Stimulated activated naive CD8-positive, alpha-beta T cell treated with anti-CD3 and anti-CD28 coated beads, Interleukin-15, Interleukin-2, amounts not matched to agents 100 U/mL and 50 U/mL, for 24 hours (primary cell): ENCODE results near the gene ETFA.

ENCODE experiments used
- ATAC-seq: fragments of 150-1000 bp; cut with Tn5 transposase; one replicate; pipeline ENCODE4 v1.10.0; 2021
- DNase-seq: peaks from one replicate; pipeline ENCODE4 v3.0.0; 2021

Gene ETFA

DNA sequence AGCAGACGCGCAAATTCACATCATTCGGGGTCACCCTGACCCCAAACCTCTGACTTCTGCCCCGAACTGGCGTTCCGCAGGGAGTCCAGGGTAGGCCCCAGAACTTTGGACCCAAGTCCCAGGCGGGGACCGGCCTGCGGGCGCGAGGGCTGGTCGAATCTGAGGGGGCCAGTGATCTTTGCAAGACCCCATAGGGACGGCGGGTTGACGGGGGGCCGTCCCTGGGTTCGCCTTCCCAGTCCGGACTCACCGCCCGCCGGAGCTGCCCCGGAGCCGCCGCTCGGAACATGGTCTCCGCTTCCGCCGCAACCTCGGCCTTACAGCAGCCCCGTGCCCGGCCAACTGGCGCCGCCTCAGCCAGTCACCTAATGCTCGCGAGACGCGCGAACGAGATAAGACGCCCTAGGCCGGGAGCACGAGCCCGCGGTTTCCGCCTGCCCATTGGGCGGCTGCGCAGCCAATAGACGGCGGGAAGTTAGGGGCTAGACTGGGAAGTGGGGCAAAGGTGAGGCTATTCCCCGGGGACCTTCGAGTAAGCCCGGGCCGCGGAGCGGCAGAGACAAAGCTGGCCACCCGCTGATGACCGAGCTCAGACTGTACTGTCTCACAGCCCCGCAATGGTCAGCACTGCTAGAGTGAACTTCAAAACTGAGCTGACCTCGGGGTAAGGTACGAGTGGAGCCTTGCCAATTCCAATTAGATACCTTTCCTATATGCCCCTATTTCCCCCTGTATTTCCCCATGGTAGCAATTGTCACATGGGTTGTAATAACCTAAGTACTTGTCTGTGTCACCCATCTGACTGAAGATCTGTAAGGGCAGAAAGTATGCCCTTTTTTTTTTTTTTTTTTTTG is at the start of gene ETFA:
TSS of gene ETFA (minus strand) at position 370 of the 854 bp plus-strand sequence. CDS start at position 289, 81 bp downstream.
- DNase-seq (peak; percentile 96), ATAC-seq (peak; percentile 100)

DNA sequence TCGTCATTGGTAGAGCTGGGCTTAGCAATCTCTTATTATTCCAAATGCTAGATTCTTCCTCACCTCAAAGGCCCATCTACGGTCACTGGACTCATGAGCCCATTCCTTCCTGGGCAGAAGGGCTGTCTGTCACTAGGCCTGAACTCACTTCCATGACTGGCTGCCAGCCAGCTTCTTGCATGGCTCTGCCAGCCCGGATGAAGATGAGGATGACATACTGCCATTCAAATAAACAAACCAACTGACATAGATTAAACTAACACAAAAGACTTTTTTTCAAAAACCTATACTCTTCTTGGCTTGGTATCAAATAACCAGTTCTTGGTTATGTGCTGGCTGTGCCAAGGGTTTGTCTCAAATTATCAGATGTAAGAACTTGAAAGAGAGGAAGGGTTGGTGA is 49.1 kb upstream of the ETFA start:
- DNase-seq (no peak), ATAC-seq (no peak)

DNA sequence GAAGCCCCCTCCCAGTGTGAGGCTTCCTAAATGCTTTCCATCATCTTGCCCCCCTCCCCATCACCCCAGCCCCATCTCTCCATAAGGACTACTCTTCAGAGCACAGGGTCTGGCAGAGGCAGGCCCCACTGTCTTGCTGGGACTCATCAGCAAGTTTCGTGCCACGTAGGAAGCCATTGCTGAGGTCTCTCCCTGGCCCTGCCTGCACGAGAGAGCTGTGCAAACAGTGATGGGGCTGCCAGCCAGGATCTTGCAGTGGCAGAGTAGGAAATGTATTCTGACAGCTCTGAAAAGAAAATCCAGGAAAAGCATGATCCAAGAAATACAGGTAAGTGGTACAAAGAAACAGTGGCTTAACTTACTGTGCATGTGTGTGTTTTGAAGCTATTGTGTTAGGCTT is 47.9 kb upstream of the ETFA start:
- DNase-seq (no peak), ATAC-seq (no peak)

DNA sequence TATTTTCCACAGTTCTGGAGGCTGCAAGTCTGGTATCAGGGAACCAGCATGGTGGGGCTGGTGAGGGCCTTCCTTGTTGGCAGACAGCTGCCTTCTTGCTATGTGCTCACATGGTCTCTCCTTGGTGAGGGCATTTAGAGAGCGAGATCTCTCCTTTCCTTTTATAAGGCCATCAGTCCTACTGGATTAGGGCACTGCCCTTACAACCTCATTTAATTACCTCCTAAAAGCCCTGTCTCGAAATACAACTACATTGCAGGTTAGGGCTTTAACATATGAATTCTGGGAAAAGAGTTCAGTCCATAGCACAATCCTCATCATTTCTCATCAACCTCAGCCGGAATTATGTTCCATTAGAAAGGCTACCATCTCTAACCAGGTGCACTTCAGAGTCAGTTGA is 47.2 kb upstream of the ETFA start:
- DNase-seq (no peak), ATAC-seq (no peak)

DNA sequence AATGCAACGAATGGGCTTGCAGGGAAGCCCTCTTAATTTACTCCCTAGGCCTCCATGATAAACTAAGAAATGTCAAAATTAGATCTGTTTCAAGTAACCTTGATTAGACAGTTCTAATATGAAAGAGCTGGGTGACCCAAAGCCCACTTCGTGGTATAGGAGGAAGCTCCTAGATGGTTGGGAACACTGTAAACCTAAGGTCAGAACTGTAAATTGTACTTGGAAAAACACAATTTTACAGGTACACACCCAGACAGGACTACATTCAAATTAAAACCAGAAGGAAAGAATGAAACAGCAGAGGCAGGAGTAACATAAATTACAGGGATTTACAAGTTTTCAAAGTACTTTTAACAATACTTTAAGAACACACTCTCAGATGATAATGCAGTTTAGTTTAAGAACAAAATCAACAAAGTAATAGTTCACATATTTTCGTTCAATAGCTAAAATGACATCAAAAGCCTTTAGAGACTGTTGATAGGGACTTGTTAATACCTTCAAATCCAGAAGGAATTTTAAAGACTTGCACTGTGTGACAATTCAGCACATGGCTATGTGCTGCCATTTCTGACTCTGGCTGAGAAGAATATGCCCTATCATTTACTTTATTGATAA is 43.7 kb upstream of the ETFA start:
- ATAC-seq (no peak), DNase-seq (no peak)

DNA sequence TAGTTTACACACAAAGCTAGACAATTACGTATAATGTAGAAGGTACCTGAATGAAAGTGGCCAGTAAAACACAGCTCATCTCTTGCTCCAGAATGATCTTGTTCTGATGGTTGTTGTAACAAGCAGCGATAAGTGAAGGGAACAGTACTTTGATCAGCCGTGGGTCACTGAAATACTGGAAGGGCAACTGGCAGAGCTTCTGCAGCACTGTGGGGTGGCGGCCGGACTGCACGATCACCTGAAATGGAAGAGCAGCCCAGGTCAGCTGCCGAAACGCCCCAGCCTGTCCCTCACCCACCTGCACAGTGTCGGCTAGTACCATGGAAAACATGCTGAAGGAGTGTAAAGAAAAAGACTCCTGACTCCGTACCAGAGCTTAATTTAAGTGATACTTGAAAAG is 42.6 kb upstream of the ETFA start:
- ATAC-seq, result no peak
- no peak for DNase-seq

DNA sequence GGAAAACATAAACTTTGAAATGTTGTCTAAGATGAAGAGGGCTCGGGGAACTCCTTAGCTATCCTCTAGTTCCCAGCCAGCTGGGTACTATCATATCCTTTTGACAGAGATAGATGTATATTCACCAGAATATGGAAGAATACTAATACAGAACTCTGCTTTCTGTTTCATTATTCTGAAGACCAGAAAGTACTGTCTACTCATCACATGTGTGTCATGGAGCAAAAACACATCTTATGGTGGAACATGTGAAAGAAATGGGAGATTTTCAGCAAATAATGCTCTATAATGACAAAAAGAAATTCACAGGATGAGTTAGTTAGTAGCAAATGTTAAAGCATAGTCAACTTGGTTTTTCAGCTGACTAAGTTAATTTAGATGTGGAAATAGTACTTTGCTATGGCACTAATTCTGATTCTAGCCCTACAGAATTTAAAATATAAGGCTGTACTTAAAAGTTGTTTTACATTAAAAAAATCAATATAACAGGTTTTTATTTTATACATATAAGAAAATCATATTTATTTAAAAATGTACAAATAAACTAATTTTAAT is 41.8 kb upstream of the ETFA start:
- no peak for DNase-seq
- no peak for ATAC-seq

DNA sequence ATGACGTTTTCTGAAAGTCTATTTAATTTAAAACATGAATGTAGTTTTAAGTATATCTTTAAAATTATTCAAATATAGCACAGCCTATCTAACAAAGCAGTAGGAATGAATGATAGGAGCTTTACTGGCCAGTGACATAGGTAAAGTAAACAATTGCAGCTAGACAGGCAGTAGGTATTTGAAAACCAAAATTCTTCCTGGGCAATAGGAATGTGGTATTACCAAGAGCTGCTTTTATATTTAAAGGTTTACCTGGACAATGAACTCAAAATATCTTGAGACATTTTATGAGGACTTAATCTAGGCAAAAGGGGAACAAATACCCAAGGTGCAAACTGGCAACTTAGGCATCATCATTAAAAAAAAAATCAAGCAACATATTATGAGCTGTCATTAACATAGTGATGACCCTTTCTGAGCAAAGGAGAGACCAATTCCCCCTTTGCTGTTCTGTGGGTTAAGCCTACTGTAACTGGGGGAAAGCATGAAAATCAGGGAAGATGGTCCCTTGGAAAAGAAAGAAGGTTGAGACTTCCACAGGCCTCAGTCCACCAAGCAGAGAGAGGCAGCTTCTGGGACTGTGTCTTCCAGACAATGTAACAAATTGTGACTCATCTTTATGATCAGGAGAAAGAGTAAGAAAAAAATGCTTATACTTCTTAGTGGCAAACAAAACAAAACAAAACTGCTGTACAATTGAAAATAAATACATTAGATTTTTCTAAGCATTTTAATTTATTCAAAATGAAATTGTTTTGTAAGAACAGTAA is 38.2 kb upstream of the ETFA start:
- DNase-seq, result no peak
- no peak for ATAC-seq

DNA sequence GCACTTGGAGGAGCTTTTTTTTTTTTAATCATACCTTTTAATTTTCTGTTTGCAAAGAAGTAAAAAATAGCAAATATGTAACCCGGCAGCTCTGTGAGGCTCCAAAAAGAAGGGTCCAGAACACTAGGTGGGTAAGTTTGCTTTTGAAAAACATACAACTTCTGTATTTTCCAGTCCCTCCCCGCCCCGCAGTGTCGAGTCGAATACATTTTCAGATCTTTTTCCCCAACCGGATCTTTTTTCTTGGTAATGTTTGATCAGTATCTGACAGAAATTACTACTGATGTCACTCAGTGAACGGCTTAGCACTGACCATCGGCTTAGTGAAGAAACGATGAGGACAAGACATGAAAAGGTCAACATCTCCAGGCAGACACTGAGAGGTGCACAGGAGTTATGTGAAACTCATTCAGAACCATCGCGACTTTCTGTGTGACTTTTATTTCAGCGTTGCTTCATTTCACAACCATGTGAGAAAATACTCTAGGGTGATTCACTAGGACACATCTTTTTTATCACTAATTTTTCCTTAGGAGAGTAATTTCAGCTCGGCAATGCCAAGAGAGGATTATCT is 36.3 kb upstream of the ETFA start:
- no peak for ATAC-seq

DNA sequence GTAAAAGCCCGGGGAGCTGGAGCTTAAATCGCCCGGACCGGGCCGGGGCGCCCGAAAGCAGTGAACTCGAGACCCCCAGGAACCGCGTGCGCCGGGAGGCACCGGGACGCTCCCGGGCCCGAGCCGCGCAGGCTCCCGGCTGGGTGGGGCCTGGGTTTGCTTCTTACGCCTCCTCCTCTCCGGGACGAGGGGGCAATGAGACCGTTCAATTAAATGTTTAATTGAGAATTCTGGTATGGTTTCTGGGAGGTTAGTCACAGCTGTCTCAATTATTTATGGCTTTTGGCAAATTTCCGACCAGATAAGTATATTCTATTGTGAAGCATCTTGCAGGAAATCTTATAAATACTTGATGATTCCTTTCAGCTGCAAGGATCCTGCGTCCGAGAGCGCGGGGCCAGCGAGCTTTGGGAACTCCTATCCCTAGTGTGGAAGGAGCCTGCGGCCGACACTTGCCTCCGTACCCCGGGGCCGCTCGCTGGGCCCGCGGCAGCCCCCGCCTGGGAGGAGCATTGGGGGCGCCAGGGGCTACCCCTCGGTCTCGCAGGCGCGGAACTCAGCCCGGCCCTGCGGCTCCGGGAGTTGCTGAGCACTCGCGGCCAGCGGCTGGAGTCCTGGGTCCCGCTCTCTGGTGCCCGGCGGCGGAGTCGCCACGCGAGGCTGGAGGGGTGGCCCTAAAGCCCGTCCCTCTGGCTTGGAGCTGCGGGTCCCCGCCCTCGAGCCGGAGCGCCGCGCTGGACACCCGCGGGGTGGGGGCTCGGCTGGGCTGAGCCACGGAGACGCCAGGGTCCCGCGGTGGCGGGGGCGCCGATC is 35.6 kb upstream of the ETFA start:
- ATAC-seq (no peak), DNase-seq (no peak)

More for the DNA sequence above, 36.3 kb upstream of the ETFA start:
- no peak for DNase-seq

DNA sequence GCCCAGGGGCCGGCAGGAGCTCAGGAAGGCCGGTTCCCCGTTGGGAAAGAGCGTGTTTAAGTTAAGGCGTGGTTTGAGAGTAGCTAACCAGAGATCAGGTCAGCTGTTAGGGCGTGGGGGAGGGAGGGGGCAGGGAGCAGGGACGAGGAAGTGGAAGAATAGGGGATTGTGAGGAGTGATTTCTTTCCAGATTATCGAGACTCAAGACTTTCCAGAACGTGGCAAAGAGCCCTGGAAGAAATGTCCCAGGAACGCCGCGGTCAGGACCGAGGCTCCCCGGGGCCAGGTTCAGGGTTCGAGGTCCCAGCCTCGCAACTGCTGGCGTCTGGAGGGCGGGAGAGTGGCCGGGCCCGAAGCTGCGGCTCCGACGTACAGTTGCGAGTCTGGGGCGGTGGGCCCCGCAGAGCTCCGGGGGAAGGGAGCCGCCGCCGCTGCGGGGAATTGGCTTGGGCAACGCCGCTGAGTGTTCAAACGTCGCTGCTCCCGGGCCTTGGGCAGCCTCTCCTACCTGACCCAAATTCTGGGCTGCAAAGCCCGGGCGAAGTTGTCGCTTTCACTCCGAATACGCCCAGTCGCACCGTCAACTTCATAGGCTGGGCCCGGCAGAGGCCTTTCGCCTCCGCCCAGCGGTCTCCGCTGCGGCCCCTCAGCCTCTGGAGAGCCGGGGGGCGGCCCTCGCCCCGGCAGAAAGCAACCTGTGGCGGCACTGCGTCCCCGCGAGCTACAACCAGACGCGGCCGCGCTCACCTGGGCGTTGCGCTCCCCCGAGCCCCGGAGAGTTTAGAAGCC is 34.8 kb upstream of the ETFA start:
- ATAC-seq (peak; percentile 29), DNase-seq (peak; percentile 27)

DNA sequence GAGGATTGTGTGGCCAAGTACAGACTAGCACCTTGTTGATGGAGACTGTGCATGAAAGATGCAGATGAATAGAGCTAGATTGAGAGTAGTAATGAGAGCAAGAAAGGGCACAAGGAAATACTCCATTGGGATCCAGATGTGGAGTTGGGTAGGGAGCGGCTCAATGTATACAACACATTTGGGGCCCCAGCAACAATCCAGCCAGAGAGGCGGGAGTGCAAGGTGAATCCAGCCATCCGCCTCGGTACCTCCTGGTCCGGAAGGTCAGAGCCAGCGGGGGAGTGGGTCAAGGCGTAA is 34.3 kb upstream of the ETFA start:
- ATAC-seq, result no peak
- no peak for DNase-seq

DNA sequence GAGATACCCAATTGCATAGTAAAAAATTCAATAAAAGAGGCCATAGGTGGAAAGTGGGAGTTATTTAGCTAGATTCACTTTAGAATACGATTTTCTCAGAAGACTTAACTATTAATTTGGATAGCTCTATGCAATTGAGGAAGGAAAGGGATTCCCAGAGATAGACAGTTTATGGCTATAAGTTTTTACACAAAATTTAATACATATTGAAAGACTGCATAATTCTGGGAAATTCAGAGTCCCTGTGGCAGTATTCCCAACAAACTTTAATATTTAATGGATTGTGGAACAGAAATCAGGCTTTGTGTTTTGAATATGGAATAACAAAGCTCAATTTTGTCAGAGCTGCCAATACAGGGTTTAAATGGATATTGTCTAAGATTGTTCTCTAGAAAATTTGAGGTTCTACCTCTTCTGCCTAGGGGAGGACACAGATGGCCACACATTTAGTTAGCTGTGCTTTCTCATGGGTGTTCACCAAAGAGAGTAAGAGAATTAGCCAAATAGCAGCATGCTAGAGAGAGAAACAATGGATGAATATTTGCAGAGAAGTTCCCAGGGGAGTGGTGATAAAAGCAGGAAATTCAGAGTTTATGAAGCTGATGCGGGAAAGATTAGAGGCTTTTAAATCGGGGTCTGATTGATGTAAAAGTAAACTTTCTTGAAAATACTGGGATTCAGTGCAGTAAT is 33.8 kb upstream of the ETFA start:
- no peak for ATAC-seq
- DNase-seq, result no peak

DNA sequence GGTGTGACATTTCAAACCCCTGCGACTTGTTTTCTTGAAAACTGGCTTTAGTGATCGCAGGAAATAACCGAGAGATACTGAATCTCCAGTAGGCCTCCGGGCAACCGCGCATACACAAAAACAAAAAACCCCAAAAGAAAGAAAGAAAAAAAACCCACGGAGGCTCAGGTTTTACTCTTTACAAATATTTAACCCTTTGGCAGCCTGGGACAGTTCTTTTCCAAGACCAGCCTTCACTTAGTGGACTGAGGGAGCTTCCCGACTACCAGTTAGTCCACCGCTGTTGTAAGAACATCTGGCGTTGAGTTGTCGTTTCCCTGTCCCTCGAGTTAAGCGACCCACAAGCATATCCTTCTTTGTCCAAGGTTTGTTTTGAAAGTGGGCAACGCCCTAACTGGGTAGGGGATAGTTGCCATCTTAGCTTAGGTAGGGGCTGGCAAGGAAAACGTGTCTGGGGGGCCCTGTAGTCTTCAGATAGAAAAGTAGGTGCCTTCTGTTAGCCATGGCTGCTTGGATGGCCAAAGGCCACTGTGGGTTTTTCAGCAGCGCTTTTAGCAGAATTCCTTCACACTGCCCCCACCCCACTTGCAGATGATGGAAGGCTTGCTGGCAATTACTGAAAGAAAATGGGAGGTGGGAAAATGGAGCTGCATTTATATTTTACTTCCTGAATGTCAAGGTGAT is 32.2 kb upstream of the ETFA start:
- DNase-seq (no peak), ATAC-seq (no peak)

DNA sequence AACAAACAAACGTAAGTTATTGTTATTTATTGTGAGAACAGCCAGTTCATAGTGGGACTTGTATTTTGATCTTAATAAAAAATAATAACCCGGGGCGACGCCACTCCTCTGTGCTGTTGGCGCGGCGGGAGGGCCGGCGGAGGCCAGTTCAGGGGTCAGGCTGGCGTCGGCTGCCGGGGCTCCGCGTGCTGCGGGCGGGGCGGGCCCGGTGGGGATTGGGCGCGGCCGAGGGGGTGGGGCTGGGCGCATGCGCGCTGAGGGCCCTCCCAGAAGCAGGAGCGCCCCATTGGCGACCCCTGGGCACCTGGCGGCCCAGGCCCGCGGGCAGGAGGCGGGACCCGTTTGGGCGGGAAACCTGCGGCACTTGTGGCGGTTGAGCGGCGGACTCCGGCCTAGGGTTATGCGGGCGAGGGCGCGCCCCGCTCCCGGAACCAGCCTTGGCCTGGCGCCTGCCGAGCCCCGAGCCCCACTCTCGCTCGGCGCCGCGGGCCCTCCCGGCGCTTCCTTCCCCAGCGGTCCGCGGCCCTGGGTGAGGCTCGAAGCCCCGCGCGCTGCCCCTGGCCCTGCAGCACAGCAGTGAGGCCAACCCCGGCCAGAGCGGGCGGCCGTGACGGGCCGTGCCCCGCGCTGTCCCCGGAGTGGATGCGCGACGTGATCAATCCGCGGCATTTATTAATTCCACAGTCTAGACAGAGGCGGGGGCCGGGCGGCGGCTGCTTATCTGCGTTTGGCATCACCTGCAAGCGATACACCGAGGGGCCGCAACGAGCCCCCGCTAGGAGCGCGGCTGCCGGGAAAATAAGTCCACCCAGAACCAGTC is 31.3 kb upstream of the ETFA start:
- DNase-seq, result peak; percentile 35
- ATAC-seq, result no peak

DNA sequence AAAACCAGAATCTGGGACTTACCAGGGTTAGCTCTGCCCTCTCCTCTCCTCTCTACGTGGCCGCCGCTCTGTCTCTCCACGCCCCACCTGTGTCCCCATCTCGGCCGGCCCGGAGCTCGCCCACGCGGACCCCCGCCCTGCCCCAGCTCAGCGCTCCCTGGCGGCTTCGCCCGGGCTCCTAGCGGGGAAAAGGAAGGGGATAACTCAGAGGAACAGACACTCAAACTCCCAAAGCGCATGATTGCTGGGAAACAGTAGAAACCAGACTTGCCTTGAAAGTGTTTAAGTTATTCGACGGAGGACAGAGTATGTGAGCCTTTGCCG is 30.8 kb upstream of the ETFA start:
- no peak for DNase-seq

DNA sequence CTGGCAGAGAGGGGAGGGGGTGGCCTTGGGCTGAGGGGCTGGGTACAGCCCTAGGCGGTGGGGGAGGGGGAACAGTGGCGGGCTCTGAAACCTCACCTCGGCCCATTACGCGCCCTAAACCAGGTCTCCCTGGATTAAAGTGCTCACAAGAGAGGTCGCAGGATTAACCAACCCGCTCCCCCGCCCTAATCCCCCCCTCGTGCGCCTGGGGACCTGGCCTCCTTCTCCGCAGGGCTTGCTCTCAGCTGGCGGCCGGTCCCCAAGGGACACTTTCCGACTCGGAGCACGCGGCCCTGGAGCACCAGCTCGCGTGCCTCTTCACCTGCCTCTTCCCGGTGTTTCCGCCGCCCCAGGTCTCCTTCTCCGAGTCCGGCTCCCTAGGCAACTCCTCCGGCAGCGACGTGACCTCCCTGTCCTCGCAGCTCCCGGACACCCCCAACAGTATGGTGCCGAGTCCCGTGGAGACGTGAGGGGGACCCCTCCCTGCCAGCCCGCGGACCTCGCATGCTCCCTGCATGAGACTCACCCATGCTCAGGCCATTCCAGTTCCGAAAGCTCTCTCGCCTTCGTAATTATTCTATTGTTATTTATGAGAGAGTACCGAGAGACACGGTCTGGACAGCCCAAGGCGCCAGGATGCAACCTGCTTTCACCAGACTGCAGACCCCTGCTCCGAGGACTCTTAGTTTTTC is 30.2 kb upstream of the ETFA start:
- ATAC-seq (no peak), DNase-seq (peak; percentile 21)

More for the DNA sequence above, 30.8 kb upstream of the ETFA start:
- no peak for ATAC-seq

DNA sequence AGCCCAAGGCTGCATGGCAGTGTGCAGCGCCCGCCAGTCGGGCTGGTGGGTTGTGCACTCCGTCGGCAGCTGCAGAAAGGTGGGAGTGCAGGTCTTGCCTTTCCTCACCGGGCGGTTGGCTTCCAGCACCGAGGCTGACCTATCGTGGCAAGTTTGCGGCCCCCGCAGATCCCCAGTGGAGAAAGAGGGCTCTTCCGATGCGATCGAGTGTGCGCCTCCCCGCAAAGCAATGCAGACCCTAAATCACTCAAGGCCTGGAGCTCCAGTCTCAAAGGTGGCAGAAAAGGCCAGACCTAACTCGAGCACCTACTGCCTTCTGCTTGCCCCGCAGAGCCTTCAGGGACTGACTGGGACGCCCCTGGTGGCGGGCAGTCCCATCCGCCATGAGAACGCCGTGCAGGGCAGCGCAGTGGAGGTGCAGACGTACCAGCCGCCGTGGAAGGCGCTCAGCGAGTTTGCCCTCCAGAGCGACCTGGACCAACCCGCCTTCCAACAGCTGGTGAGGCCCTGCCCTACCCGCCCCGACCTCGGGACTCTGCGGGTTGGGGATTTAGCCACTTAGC is 29.6 kb upstream of the ETFA start:
- DNase-seq, result peak; percentile 66

More for the DNA sequence above, 29.6 kb upstream of the ETFA start:
- peak; percentile 55 for ATAC-seq
